Motor neuron (in vitro differentiated cells): ENCODE results near the gene FAM13A. TPM values are rescaled to one million over a fixed set of nuclear protein-coding genes. Genes with fewer than 3 reads are reported as not detected.
"Not testable (repeated sequence)": the region's sequence is repeated elsewhere in the genome, so short reads cannot be mapped to it uniquely, and the experiment has no call there.

ENCODE experiments used
- ATAC-seq, 8 experiments: fragments of 200-7000 bp; cut with Tn5 transposase; replicated peaks in 6 of 8; 2 replicates each; pipeline ENCODE4 v1.8.0; 2021; ENCODE audit warnings: mild to moderate bottlenecking in 8 of 8, moderate library complexity in 8 of 8
- H3K27ac ChIP-seq, 2 donors: fragments of 250-450 bp; sonication (Bioruptor Pico); 2 replicates each; pipeline ENCODE4 v1.9.0; 2021; ENCODE audit warnings: antibody characterized with exemption in 2 of 2, mild to moderate bottlenecking in 2 of 2, moderate library complexity in 1 of 2
- H3K4me1 ChIP-seq, 2 donors: fragments of 250-450 bp; sonication (Bioruptor Pico); replicated peaks in 1 of 2; 2 replicates each; pipeline ENCODE4 v1.6.1; 2021; ENCODE audit warnings: antibody characterized with exemption in 2 of 2, mild to moderate bottlenecking in 2 of 2, moderate library complexity in 1 of 2
- H3K4me3 ChIP-seq, 5 donors: fragments of 250-450 bp; sonication (Bioruptor Pico); 2 replicates each; pipeline ENCODE4 v1.9.0; 2021; ENCODE audit warnings: antibody characterized with exemption in 5 of 5, mild to moderate bottlenecking in 5 of 5, moderate library complexity in 4 of 5
- WGBS, 10 experiments: fragments of 450-650 bp; shearing (Covaris generic); methylation state at CpG; one replicate each; pipeline ENCODE4 v1.0.0; 2022; 5-methylcytosine and 5-hydroxymethylcytosine counted together
- in situ Hi-C, 9 experiments: fragments of 400-800 bp; cut with MboI; loops; one replicate each; pipeline ENCODE4 v1.15.0; 2021; ENCODE audit warnings: low sequenced_read_pairs in 9 of 9, low pct_unique_long_range_greater_than_20kb in 2 of 9; ENCODE audit not compliant: unreplicated experiment in 9 of 9
- total RNA-seq, 8 experiments: library from RNA; unstranded; fragments of 300-600 nt; gene quantifications; 2 replicates each; pipeline versions ENCODE4 v1.2.3 to v1.2.4, GENCODE V29; 2022

The FAM13A gene
- total RNA-seq, 8 experiments from 2014 or later: 8.0 to 52.2 (median 16.1) TPM

DNA sequence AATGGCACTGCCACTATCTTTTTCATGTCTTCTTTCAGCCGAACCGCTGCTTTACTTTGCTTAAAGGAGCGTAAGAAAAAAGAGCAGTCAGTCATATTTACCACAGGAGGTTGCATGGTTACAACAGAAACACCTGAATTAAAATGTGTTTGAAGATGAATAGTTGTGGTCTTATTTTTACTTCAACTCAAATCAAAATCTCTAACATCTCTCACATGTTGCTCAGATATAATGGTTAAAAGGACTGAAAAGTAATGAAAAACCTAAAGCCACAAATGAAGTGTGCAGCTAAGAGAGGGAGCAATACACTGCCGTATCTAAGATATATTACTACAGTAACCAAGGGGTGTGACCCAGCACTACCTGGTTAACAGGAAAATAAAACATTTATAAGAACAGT, 27.4 kb downstream of the FAM13A start:
- Histone ChIP-seq H3K27ac (no peak overlapping the region), H3K4me3 (no peak overlapping the region), H3K4me1 (no peaks in the 10 kb centered on the region)
- ATAC-seq: no peak
- 75 to 100% (median 96%) methylated on average over 1 to 4 of the region's 4 CpGs; no CpG with 5 or more reads in 2 of the 10 experiments for WGBS, 10 experiments
- in situ Hi-C loops: loop anchor here in 2 of 9 experiments (10.0 to 25.0 kb wide), 3 partner anchors 215 to 492 kb away; no protein-coding TSS in a partner anchor

GRCh38 chr4:89026542-89026941, 30.4 kb downstream of the FAM13A start:
- 40 to 100% (median 87%) methylated on average over 1 to 2 of the region's 3 CpGs; no CpG with 5 or more reads in 6 of the 10 experiments for WGBS, 10 experiments
- in situ Hi-C loops: loop anchor here in 2 of 9 experiments (10.0 to 25.0 kb wide), 3 partner anchors 212 to 489 kb away; no protein-coding TSS in a partner anchor

GRCh38 chr4:89024051-89024675, 32.8 kb downstream of the FAM13A start:
- WGBS, 10 experiments: 5 to 80% (median 40%) methylated on average over 3 to 4 of the region's 4 CpGs
- in situ Hi-C loops: loop anchor here in 4 of 9 experiments (10.0 to 25.0 kb wide), 4 partner anchors 209 to 487 kb away; no protein-coding TSS in a partner anchor
- Histone ChIP-seq H3K4me3 (no peak overlapping the region), H3K27ac (no peak overlapping the region), H3K4me1 (no peaks in the 10 kb centered on the region)
- ATAC-seq: peak; percentile 76 to 93 (median 88)

More at GRCh38 chr4:89026542-89026941, 30.4 kb downstream of the FAM13A start:
- peak in 2 of 8 experiments; percentile 24 to 48 for ATAC-seq
- H3K4me1 ChIP-seq: no peaks in the 10 kb centered on the region
- H3K27ac ChIP-seq: no peak overlapping the region
- H3K4me3 ChIP-seq: no peak overlapping the region

GRCh38 chr4:89023140-89023539, 33.8 kb downstream of the FAM13A start:
- H3K4me3 ChIP-seq: no peak overlapping the region
- no peak overlapping the region for H3K27ac ChIP-seq
- no peaks in the 10 kb centered on the region for H3K4me1 ChIP-seq
- no peak for ATAC-seq
- in situ Hi-C loops: loop anchor here in 4 of 9 experiments (10.0 to 25.0 kb wide), 4 partner anchors 208 to 486 kb away; no protein-coding TSS in a partner anchor
- 0 to 100% (median 79%) methylated on average over 1 of the region's 1 CpG for WGBS, 10 experiments

GRCh38 chr4:89022426-89023128, 34.4 kb downstream of the FAM13A start:
- H3K4me3 ChIP-seq: no peak overlapping the region
- 58 to 100% (median 93%) methylated on average over 1 to 6 of the region's 7 CpGs for WGBS, 10 experiments
- no peaks in the 10 kb centered on the region for H3K4me1 ChIP-seq
- no peak for ATAC-seq
- no peak overlapping the region for H3K27ac ChIP-seq
- in situ Hi-C loops: loop anchor here in 4 of 9 experiments (10.0 to 25.0 kb wide), 4 partner anchors 208 to 485 kb away; no protein-coding TSS in a partner anchor

GRCh38 chr4:89021684-89022083, 35.3 kb downstream of the FAM13A start:
- no peak for ATAC-seq
- no peak overlapping the region for H3K4me3 ChIP-seq
- no peaks in the 10 kb centered on the region for H3K4me1 ChIP-seq
- H3K27ac ChIP-seq: no peak overlapping the region
- WGBS, 10 experiments: 51 to 100% (median 87%) methylated on average over 1 to 2 of the region's 2 CpGs
- in situ Hi-C loops: loop anchor here in 4 of 9 experiments (10.0 to 25.0 kb wide), 4 partner anchors 207 to 484 kb away; no protein-coding TSS in a partner anchor

DNA sequence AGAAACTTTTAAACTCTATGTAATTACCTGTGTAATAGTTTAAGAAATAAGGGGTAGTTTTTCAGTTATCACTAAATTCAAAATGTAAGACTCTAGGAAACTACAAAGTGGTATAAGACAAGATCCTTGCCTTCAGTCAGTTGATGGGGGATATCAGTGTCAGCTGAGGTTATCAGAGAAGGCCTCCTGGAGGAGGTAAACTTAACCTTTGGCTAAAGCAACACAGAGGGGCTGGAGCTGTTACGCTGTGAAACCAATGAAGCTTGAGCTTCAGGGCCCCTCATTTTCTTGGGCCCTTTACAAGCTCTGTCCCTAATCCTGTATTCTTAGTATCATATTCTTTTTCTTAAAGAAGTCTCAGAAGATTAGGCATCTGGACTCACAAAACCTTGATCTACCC, 35.9 kb downstream of the FAM13A start:
- H3K27ac ChIP-seq: no peak overlapping the region
- in situ Hi-C loops: loop anchor here in 4 of 9 experiments (10.0 to 25.0 kb wide), 4 partner anchors 206 to 484 kb away; no protein-coding TSS in a partner anchor
- H3K4me3 ChIP-seq: no peak overlapping the region
- no peaks in the 10 kb centered on the region for H3K4me1 ChIP-seq
- 100% methylated on average over 1 of the region's 1 CpG; no CpG with 5 or more reads in 3 of the 10 experiments for WGBS, 10 experiments
- no peak for ATAC-seq

- ATAC-seq, H3K4me1 ChIP-seq, H3K4me3 ChIP-seq, H3K27ac ChIP-seq: not testable (repeated sequence)
- 79 to 100% (median 94%) methylated on average over 2 to 9 of the region's 10 CpGs for WGBS, 10 experiments
- in situ Hi-C loops: loop anchor here in 3 of 9 experiments (25.0 kb wide), 3 partner anchors 203 to 478 kb away; no protein-coding TSS in a partner anchor
Measured at GRCh38 chr4:89014897-89015296, 42.1 kb downstream of the FAM13A start.

DNA sequence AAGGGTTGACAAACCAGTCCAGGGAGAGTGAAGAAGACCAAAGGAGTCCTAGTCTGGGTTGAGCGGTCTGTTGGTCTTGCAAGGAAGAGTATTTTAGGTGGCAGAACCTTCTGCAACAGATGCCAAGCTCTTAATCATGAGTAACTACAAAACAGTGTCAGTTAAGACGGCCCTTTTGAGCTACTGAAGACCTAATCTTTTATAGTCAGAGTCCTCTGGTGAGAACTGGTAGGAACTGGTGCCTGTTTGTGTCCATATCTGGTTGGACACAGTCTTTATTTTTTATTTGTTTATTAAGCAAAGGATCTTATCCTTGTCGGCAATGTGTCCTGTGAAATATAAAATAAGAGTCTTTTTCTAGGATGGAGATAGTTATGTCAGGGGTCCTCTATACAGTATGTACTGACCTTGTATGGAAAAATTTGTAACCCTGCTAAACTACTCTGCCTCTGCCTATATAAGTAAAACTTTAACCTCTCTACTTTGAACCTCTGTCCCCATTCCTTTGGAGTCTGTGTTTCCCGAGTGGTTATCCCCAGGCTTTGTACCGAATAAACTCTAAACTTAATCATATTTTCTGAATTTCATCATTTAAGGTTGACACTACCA, 47.1 kb downstream of the FAM13A start:
- ATAC-seq: no peak
- Histone ChIP-seq H3K4me3 (no peak overlapping the region), H3K27ac (no peak overlapping the region), H3K4me1 (no peaks in the 10 kb centered on the region)
- WGBS, 10 experiments: 80 to 100% (median 90%) methylated on average over 1 to 5 of the region's 5 CpGs; no CpG with 5 or more reads in 1 of the 10 experiments
- in situ Hi-C loops: loop anchor here in 3 of 9 experiments (25.0 kb wide), 3 partner anchors 198 to 473 kb away; no protein-coding TSS in a partner anchor

GRCh38 chr4:89009115-89009514, 47.9 kb downstream of the FAM13A start:
- ATAC-seq: no peak
- Histone ChIP-seq H3K4me1 (no peaks in the 10 kb centered on the region), H3K27ac (no peak overlapping the region), H3K4me3 (no peak overlapping the region)
- 91 to 100% (median 96%) methylated on average over 1 to 3 of the region's 3 CpGs for WGBS, 10 experiments
- in situ Hi-C loops: loop anchor here in 3 of 9 experiments (25.0 kb wide), 3 partner anchors 197 to 472 kb away; no protein-coding TSS in a partner anchor

GRCh38 chr4:89008166-89008565, 48.8 kb downstream of the FAM13A start:
- no peak for ATAC-seq
- Histone ChIP-seq H3K27ac (no peak overlapping the region), H3K4me1 (no peaks in the 10 kb centered on the region), H3K4me3 (no peak overlapping the region)
- in situ Hi-C loops: loop anchor here in 3 of 9 experiments (25.0 kb wide), 3 partner anchors 196 to 471 kb away; no protein-coding TSS in a partner anchor
- 90 to 100% (median 100%) methylated on average over 1 to 2 of the region's 2 CpGs; no CpG with 5 or more reads in 1 of the 10 experiments for WGBS, 10 experiments

GRCh38 chr4:89007338-89007939, 49.5 kb downstream of the FAM13A start:
- no peak for ATAC-seq
- H3K4me1 ChIP-seq: no peaks in the 10 kb centered on the region
- H3K27ac ChIP-seq: no peak overlapping the region
- no peak overlapping the region for H3K4me3 ChIP-seq
- WGBS, 10 experiments: 56 to 100% (median 93%) methylated on average over 1 to 4 of the region's 6 CpGs
- in situ Hi-C loops: loop anchor here in 3 of 9 experiments (25.0 kb wide), 3 partner anchors 195 to 470 kb away; no protein-coding TSS in a partner anchor
